ENCODE measurements around the gene CUBN. TPM values are rescaled to one million over a fixed set of nuclear protein-coding genes. Genes with fewer than 3 reads are reported as not detected.

Gene CUBN
- total RNA-seq, 1 donor from 2014 or later = 2.7 TPM

DNA sequence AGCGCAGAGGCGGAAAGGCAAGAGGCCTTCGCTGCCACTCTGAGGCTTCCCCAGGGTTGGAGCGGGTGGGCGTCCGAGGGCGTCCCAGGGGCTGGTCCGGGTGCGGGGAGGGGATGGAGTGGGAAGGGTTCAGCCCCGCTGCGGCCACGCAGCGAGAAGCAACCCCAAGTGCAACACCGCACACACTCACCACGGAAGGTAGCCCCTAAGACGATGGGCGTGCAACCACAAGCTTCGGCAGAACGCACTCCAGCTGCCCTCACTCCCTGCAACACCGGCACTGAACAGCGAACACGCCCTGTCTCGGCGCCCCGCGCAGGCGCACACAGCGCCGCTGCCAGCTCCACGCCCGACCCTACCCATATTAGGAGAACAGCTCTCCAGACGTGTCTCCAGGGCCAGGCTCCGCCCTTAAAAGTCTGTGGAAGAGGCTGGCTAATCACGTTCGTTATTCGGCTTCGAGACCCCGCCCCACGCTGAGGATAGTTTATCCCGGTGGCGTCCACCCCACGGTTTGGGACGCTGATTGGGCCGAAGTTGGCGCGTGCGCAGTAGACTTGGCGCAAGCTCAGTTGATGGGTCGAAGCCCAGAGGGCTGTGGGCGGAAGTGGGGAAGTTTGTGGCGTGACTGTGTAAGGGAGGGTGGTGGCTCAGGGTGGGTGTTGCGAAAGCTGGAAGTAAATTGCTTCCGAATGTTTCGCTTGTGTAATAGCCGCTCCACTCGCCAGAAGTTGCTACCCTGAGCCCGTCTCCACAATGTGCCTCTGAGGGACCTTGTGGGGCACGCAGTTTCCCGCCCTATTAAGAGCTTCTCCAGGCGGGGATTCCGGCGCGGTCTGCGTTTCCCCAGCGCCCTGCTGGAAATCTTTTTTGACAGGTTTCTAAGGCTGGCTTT, 312.2 kb downstream of the CUBN start, which contains the start of gene RSU1:
Gene RSU1 (minus strand): TSS at position 300 of the 895 bp plus-strand sequence. CDS start 343 bp downstream, outside the sequence.
- DNase-seq (ENCODE audit: low read depth) (peak; percentile 98), FAIRE-seq (peak; percentile 94)
- peaks cover 47% of the 10 kb centered on the region for H3K79me2 ChIP-seq (ENCODE audit: insufficient read depth, low read length)
- H3K36me3 ChIP-seq (ENCODE audit: insufficient read depth, low read length) = peaks cover 12% of the 10 kb centered on the region
- Mint-ChIP-seq H3K27me3 (ENCODE audit: low read depth, unreplicated experiment) (no peaks in the 10 kb centered on the region), H3K36me3 (ENCODE audit: low read depth, unreplicated experiment) (peaks cover 4% of the 10 kb centered on the region), H3K27ac (ENCODE audit: unreplicated experiment) (peak within 1 kb of the TSS; percentile 87), H3K4me1 (ENCODE audit: low read depth, unreplicated experiment) (peaks cover 17% of the 10 kb centered on the region), H3K9me3 (ENCODE audit: unreplicated experiment) (peaks cover 10% of the 10 kb centered on the region), H3K4me3 (ENCODE audit: unreplicated experiment) (peak within 1 kb of the TSS; percentile 93)
- H3K4me2 ChIP-seq (ENCODE audit: low read length) = peak within 1 kb of the TSS; percentile 97
- peaks cover 9% of the 10 kb centered on the region for H3K4me1 ChIP-seq (ENCODE audit: insufficient read depth, low read length)
- no peaks in the 10 kb centered on the region for H3K27me3 ChIP-seq (ENCODE audit: insufficient read depth, low read length)
- peak within 1 kb of the TSS; percentile 83 for H3K27ac ChIP-seq (ENCODE audit: low read depth, low read length)
- H3K9ac ChIP-seq (ENCODE audit: low read length) = peak within 1 kb of the TSS; percentile 85
- H4K20me1 ChIP-seq (ENCODE audit: insufficient read depth, low read length) = peaks cover 39% of the 10 kb centered on the region
- H3K4me3 ChIP-seq (ENCODE audit: insufficient read depth, low read depth, low read length) = peak within 1 kb of the TSS; percentile 96
- TF ChIP-seq, protein P1, sequence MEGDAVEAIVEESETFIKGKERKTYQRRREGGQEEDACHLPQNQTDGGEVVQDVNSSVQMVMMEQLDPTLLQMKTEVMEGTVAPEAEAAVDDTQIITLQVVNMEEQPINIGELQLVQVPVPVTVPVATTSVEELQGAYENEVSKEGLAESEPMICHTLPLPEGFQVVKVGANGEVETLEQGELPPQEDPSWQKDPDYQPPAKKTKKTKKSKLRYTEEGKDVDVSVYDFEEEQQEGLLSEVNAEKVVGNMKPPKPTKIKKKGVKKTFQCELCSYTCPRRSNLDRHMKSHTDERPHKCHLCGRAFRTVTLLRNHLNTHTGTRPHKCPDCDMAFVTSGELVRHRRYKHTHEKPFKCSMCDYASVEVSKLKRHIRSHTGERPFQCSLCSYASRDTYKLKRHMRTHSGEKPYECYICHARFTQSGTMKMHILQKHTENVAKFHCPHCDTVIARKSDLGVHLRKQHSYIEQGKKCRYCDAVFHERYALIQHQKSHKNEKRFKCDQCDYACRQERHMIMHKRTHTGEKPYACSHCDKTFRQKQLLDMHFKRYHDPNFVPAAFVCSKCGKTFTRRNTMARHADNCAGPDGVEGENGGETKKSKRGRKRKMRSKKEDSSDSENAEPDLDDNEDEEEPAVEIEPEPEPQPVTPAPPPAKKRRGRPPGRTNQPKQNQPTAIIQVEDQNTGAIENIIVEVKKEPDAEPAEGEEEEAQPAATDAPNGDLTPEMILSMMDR (IDR thresholded peaks at IDR 0.05; ENCODE audit: insufficient read depth, low read depth, low read length) = no peak
- TF ChIP-seq EZH2 (IDR thresholded peaks at IDR 0.05; ENCODE audit: insufficient read depth, low read length) = no peak
- H2AFZ ChIP-seq (ENCODE audit: low read depth, low read length) = peak within 1 kb of the TSS; percentile 91
- peaks cover 7% of the 10 kb centered on the region for H3K9me3 ChIP-seq (ENCODE audit: insufficient read depth, low read depth, low read length)

DNA sequence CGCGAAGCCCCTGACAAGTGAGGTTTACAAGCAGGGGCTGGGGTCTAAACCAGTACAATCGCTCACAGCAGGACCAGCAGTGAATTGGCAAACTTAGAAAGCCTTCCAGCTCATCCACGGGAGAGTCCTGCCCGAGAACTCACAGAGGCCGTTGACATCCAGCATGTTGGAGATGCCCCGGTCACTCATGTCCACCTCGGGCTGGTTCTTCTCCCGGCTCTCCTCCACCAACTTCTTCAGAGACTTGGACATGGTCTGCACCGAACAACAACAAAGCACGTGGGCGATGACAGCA, 312.8 kb downstream of the CUBN start:
- Histone ChIP-seq H3K27ac (ENCODE audit: low read depth, low read length) (peak overlapping the region; percentile 68), H3K36me3 (ENCODE audit: insufficient read depth, low read length) (peaks cover 12% of the 10 kb centered on the region), H3K9me3 (ENCODE audit: insufficient read depth, low read depth, low read length) (peaks cover 3% of the 10 kb centered on the region), H3K27me3 (ENCODE audit: insufficient read depth, low read length) (no peaks in the 10 kb centered on the region), H3K4me2 (ENCODE audit: low read length) (peak overlapping the region; percentile 97), H4K20me1 (ENCODE audit: insufficient read depth, low read length) (peaks cover 41% of the 10 kb centered on the region), H3K9ac (ENCODE audit: low read length) (peak overlapping the region; percentile 85), H3K4me1 (ENCODE audit: insufficient read depth, low read length) (peaks cover 9% of the 10 kb centered on the region), H3K79me2 (ENCODE audit: insufficient read depth, low read length) (peaks cover 51% of the 10 kb centered on the region), H2AFZ (ENCODE audit: low read depth, low read length) (peak overlapping the region; percentile 91), H3K4me3 (ENCODE audit: insufficient read depth, low read depth, low read length) (peak overlapping the region; percentile 96)
- DNase-seq (ENCODE audit: low read depth) (no peak), FAIRE-seq (no peak)
- TF ChIP-seq, protein P1 (IDR thresholded peaks at IDR 0.05; ENCODE audit: insufficient read depth, low read depth, low read length) = no peak
- no peak for TF ChIP-seq EZH2 (IDR thresholded peaks at IDR 0.05; ENCODE audit: insufficient read depth, low read length)
- Mint-ChIP-seq H3K4me3 (ENCODE audit: unreplicated experiment) (peak overlapping the region; percentile 93), H3K4me1 (ENCODE audit: low read depth, unreplicated experiment) (peaks cover 17% of the 10 kb centered on the region), H3K9me3 (ENCODE audit: unreplicated experiment) (peaks cover 4% of the 10 kb centered on the region), H3K36me3 (ENCODE audit: low read depth, unreplicated experiment) (no peaks in the 10 kb centered on the region), H3K27ac (ENCODE audit: unreplicated experiment) (peak overlapping the region; percentile 9), H3K27me3 (ENCODE audit: low read depth, unreplicated experiment) (no peaks in the 10 kb centered on the region)

DNA sequence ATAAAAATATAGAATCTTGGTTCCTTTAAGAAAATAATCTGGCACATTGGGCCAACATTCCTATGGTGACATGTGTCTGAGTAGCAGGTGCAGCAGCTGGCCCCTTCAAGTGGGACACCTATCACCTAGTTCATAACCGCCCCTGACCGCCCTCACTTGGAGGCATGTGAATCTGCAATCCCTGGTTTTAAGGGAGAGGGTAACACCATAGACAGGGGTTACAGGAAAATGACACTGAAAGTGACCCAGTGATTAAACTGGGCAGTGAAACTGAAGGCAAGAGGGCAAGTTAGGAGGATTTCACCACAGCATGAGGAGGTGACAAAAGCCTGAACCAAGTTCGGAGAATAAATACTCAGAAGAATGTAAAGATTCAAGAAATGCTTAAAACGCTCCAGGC, 313.4 kb downstream of the CUBN start:
- TF ChIP-seq EZH2 (IDR thresholded peaks at IDR 0.05; ENCODE audit: insufficient read depth, low read length) = no peak
- Histone ChIP-seq H4K20me1 (ENCODE audit: insufficient read depth, low read length) (peaks cover 47% of the 10 kb centered on the region), H3K27ac (ENCODE audit: low read depth, low read length) (no peak overlapping the region), H3K4me1 (ENCODE audit: insufficient read depth, low read length) (peaks cover 9% of the 10 kb centered on the region), H3K27me3 (ENCODE audit: insufficient read depth, low read length) (no peaks in the 10 kb centered on the region), H3K9ac (ENCODE audit: low read length) (peak overlapping the region; percentile 85), H3K4me3 (ENCODE audit: insufficient read depth, low read depth, low read length) (peak overlapping the region; percentile 96), H3K4me2 (ENCODE audit: low read length) (peak overlapping the region; percentile 97), H3K36me3 (ENCODE audit: insufficient read depth, low read length) (peaks cover 12% of the 10 kb centered on the region), H3K79me2 (ENCODE audit: insufficient read depth, low read length) (peaks cover 57% of the 10 kb centered on the region), H2AFZ (ENCODE audit: low read depth, low read length) (no peak overlapping the region), H3K9me3 (ENCODE audit: insufficient read depth, low read depth, low read length) (no peaks in the 10 kb centered on the region)
- Mint-ChIP-seq H3K36me3 (ENCODE audit: low read depth, unreplicated experiment) (no peaks in the 10 kb centered on the region), H3K4me1 (ENCODE audit: low read depth, unreplicated experiment) (peaks cover 17% of the 10 kb centered on the region), H3K4me3 (ENCODE audit: unreplicated experiment) (peak overlapping the region; percentile 93), H3K9me3 (ENCODE audit: unreplicated experiment) (no peaks in the 10 kb centered on the region), H3K27ac (ENCODE audit: unreplicated experiment) (peak overlapping the region; percentile 60), H3K27me3 (ENCODE audit: low read depth, unreplicated experiment) (no peaks in the 10 kb centered on the region)
- FAIRE-seq (no peak), DNase-seq (ENCODE audit: low read depth) (no peak)

Data from astrocyte (in vitro differentiated cells and primary cell).